Measurements from ENCODE around the gene PLCH2. TPM values are rescaled to one million over a fixed set of nuclear protein-coding genes. Genes with fewer than 3 reads are reported as not detected.

PLCH2 gene, protein sequence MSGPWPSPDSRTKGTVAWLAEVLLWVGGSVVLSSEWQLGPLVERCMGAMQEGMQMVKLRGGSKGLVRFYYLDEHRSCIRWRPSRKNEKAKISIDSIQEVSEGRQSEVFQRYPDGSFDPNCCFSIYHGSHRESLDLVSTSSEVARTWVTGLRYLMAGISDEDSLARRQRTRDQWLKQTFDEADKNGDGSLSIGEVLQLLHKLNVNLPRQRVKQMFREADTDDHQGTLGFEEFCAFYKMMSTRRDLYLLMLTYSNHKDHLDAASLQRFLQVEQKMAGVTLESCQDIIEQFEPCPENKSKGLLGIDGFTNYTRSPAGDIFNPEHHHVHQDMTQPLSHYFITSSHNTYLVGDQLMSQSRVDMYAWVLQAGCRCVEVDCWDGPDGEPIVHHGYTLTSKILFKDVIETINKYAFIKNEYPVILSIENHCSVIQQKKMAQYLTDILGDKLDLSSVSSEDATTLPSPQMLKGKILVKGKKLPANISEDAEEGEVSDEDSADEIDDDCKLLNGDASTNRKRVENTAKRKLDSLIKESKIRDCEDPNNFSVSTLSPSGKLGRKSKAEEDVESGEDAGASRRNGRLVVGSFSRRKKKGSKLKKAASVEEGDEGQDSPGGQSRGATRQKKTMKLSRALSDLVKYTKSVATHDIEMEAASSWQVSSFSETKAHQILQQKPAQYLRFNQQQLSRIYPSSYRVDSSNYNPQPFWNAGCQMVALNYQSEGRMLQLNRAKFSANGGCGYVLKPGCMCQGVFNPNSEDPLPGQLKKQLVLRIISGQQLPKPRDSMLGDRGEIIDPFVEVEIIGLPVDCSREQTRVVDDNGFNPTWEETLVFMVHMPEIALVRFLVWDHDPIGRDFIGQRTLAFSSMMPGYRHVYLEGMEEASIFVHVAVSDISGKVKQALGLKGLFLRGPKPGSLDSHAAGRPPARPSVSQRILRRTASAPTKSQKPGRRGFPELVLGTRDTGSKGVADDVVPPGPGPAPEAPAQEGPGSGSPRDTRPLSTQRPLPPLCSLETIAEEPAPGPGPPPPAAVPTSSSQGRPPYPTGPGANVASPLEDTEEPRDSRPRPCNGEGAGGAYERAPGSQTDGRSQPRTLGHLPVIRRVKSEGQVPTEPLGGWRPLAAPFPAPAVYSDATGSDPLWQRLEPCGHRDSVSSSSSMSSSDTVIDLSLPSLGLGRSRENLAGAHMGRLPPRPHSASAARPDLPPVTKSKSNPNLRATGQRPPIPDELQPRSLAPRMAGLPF (N-terminal part only)
- total RNA-seq, result 10 to 100 TPM; 19.6 to 23.7 TPM

DNA sequence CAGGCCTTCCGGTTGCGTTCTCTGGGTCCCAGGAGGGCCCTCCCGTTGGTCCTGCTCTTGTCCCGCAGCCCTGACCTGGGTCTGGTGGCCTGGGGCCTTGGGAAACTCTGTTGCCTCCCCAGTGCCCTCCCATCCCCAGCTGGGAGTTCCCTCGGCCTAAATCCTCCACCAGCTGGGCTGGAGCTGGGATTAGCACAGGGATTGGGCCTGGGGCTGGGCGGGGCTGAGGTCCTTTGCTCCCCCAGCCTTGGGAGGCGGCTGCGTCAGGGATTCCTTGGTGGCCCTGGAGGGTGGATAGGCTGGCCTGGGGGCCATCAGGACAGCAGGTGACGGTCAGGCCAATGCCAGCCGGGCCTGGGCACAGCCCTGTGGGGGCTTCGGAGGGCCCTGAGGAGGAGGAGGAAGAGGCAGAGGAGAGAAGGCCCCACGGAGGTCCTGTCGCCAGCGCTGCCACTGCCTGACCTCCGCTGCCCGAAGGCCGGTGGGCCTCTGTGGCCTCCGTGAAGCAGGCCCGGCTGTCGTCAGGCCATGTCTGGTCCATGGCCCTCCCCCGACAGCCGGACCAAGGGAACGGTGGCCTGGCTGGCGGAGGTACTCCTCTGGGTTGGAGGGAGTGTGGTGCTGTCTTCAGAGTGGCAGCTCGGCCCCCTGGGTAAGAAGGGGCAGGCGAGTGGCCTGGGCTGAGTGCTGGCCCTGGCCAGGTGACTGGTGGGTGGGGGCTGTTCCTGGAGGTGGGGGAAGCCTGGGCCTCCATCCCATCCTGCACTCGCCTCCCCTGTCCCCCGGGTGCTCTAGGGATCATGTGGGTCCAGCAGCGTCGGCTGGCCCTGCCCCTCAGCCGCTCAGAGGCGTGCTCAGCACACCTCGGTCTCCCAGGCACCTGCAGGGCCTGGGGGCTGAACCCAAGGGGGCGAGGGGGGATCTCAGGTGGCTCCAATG lies at the start of gene PLCH2:
Gene PLCH2, plus strand, starts transcription at position 229 of the 939 bp plus-strand sequence. Its CDS starts 300 bp downstream, at position 529.

DNA sequence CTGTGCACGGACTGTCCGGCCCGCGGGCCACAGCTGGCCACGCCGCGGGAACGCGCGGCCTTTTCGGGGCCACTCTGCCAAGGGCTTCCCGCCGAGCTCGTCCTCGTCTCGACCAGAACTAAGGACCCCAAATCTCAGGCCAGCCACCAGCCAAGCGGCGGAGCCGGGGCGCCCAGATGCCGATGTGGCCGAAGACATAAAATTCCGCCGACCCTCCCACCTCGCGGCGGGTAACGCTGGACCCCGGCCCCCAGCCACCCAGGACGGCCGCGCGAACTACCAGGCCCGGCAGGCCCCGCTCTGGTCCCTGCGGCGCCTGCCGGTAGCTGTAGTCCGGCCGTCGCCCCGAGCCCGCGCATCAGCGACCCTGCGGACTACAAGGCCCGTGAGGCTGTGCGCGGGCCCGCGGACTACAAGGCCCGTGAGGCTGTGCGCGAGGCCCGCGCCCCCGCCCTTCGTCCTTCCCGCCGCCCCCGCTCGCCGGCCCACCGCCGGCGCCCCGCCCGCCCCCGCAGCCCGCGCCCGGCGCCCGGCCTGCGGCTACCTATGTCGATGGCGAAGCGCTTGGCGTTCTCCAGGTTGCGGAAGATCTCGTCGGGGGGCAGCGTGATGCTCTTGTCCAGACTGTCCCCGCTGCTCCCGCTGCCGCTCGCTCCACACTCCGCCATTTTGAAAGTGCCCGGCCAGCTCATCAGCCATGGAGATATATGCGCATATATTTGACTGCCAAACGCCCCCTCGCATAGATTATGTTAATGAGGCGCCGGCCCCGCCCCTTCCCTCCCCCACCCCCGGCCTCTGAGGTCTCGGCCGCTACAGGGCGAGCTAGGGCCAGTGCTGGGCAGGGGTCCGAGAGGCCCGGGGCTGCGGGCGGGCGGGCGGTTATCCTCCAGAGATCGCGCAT lies 50.1 kb downstream of the PLCH2 start, which contains the start of gene PANK4:
Gene PANK4, minus strand, starts transcription at position 677 of the 904 bp plus-strand sequence. Its CDS starts 9 bp downstream, at position 668.

DNA sequence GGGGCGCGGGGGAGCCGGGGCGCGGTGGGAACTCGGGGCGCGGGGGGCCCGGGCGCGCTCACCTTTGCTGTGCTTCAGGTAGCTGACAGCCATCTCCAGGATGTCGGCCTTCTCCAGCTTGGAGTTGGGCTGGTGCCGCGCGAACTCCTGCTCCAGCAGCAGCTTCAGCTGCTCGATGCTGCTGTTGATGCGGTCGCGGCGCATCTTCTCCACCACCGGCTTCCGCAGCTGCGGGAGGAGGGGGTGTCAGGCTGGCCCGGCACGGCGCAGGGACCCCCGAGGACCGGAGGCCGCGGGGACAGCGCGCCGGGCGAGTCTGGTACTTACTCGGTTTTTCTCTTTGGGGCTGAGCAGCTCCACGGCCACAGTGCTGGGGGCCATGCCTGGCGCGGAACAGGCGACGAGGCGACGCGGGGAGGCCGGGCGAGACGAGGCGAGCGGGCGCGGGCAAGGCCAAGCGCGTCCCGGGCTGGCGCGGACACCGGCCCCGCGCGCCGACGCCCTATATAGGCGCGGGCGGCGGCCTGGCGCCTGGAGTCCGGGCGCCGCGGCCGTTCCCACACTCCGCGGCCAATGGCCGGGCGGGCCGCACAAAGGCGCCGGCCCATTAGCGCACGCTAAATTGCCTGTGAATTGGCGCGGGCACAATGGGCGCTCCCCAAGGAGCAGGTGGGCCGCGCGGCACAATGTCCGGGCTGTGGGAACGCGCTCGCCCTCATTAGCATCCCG lies 53.9 kb downstream of the PLCH2 start, which contains the start of gene HES5:
Gene HES5, minus strand, starts transcription at position 480 of the 729 bp plus-strand sequence. Its CDS starts 99 bp downstream, at position 381.

Other genes starting within 250 kb of the PLCH2 start
- gene SKI, start 248.0 kb upstream of the PLCH2 start, total RNA-seq, result 10 to 100 TPM; 72.3 to 73.4 TPM
- 1 to 10 TPM; 7.1 to 7.3 TPM for gene MORN1, start 84.7 kb upstream of the PLCH2 start, total RNA-seq
- 100 to 1,000 TPM; 130 to 132 TPM for gene RER1, start 84.4 kb upstream of the PLCH2 start, total RNA-seq
- gene PEX10, start 63.7 kb upstream of the PLCH2 start, total RNA-seq, result 10 to 100 TPM in 1 of 2 experiments, 1 to 10 TPM in 1; 9.6 to 11.9 TPM
- gene PANK4, start 50.3 kb downstream of the PLCH2 start, total RNA-seq, result 10 to 100 TPM; 71.0 to 71.6 TPM
- gene HES5, start 54.0 kb downstream of the PLCH2 start, total RNA-seq, result under 1 TPM in 1 of 2 experiments, not detected in 1; 0.25 TPM
- gene TNFRSF14, start 80.1 kb downstream of the PLCH2 start, total RNA-seq, result 100 to 1,000 TPM; 204 to 205 TPM
- 10 to 100 TPM; 26.0 to 34.6 TPM for gene PRXL2B, start 110.5 kb downstream of the PLCH2 start, total RNA-seq
- 1 to 10 TPM; 5.3 to 5.5 TPM for gene MMEL1, start 156.7 kb downstream of the PLCH2 start, total RNA-seq

All from activated naive CD4-positive, alpha-beta T cell treated with anti-CD3 and anti-CD28 coated beads, Interleukin-2, amount 10 ng/mL, durations not matched to agents 5 hours and 36 hours (primary cell).